PFSK-1 (cell line): ENCODE measurements around the gene SLC6A11.

ENCODE experiments used
- FOXP2 ChIP-seq: optimal IDR thresholded peaks from 2 replicates; pipeline ENCODE3; 2011; ENCODE audit warnings: borderline replicate concordance, control low read depth, inconsistent platforms; ENCODE audit not compliant: insufficient read depth; ENCODE audit errors: extremely low read length, extremely low read depth
- POLR2AphosphoS5 ChIP-seq: IDR thresholded peaks from 2 replicates; pipeline ENCODE4 v1.6.1; 2012; ENCODE audit warnings: low read depth, mild to moderate bottlenecking, control low read depth, low read length, moderate library complexity
- REST ChIP-seq, 2 experiments: IDR thresholded peaks; 2 replicates each; pipeline versions ENCODE4 v1.6.1 to v1.8.0; 2011 to 2012; ENCODE audit warnings: low read depth in 2 of 2, low read length in 2 of 2, control low read depth in 1 of 2, inconsistent platforms in 1 of 2, mild to moderate bottlenecking in 1 of 2, moderate library complexity in 1 of 2; ENCODE audit not compliant: insufficient read depth in 1 of 2
- SIN3A ChIP-seq: IDR thresholded peaks from 2 replicates; pipeline ENCODE4 v1.6.1; 2012; ENCODE audit warnings: mild to moderate bottlenecking, low read length, moderate library complexity, borderline replicate concordance; ENCODE audit not compliant: insufficient read depth
- TAF1 ChIP-seq: IDR thresholded peaks from 2 replicates; pipeline ENCODE4 v1.6.1; 2012; ENCODE audit warnings: low read length, control low read depth, borderline replicate concordance; ENCODE audit not compliant: insufficient read depth

SLC6A11 gene

DNA sequence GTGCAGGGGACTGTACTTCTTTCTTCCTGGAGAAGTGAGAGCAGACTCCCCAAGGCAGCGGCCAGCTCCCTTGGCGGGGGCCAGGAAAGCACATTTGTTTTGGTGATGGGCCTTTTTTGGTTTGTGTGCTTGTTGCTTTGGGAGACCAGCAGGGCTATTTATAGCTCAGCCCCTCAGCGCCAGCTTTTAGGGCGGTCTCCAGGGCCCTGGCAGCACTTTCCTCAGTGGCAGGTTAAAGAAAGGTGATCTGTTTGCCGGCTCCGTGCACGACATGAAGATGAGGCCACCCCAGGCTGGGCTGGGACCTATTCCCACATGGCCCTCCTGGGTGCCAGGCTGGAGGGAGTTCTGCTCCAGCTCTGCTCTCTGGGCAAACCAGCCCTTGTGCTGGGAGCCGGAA, 21.8 kb downstream of the SLC6A11 start:
- TF ChIP-seq TAF1 (no peak), SIN3A (no peak), REST (IDR thresholded peaks at IDR 0.05; ENCODE audit: insufficient read depth in 1 of 2, low read depth in 2 of 2, low read length in 2 of 2) (no peak), POLR2AphosphoS5 (no peak), FOXP2 (no peak)

- TF ChIP-seq TAF1: no peak
- TF ChIP-seq POLR2AphosphoS5: no peak
- TF ChIP-seq REST (IDR thresholded peaks at IDR 0.05; ENCODE audit: insufficient read depth in 1 of 2, low read depth in 2 of 2, low read length in 2 of 2): no peak
Observed at GRCh38 chr3:10839167-10839566, 23.1 kb downstream of the SLC6A11 start.

- TF ChIP-seq FOXP2: no peak
- no peak for TF ChIP-seq SIN3A
Observed at GRCh38 chr3:10841100-10841499, 25.1 kb downstream of the SLC6A11 start.

- TF ChIP-seq FOXP2 (no peak), SIN3A (no peak), TAF1 (no peak), REST (IDR thresholded peaks at IDR 0.05; ENCODE audit: insufficient read depth in 1 of 2, low read depth in 2 of 2, low read length in 2 of 2) (no peak), POLR2AphosphoS5 (no peak)
Observed at GRCh38 chr3:10843378-10843777, 27.4 kb downstream of the SLC6A11 start.

GRCh38 chr3:10845001-10845761, 29.2 kb downstream of the SLC6A11 start:
- TF ChIP-seq POLR2AphosphoS5 (no peak), TAF1 (no peak), FOXP2 (no peak), REST (IDR thresholded peaks at IDR 0.05; ENCODE audit: insufficient read depth in 1 of 2, low read depth in 2 of 2, low read length in 2 of 2) (no peak), SIN3A (no peak)
